Lung (tissue), 12 donors: ENCODE measurements around the gene PANX2. TPM values are rescaled to one million over a fixed set of nuclear protein-coding genes. Genes with fewer than 3 reads are reported as not detected.

Source experiments
- ATAC-seq: fragments of 200-7000 bp; cut with Tn5 transposase; one replicate; pipeline ENCODE4 v1.9.1; 2020; ENCODE audit warnings: moderate number of reproducible peaks; ENCODE audit not compliant: insufficient read depth, low FRiP score
- DNase-seq, 3 donors: peaks; one replicate each; pipeline ENCODE4 v3.0.0-alpha.2; 2013 to 2017
- H3K27ac ChIP-seq, 2 donors: one replicate each; pipeline ENCODE4 v1.5.1; 2013; ENCODE audit warnings: mild to moderate bottlenecking in 2 of 2, moderate library complexity in 2 of 2, control low read depth in 1 of 2, inconsistent platforms in 1 of 2, low read depth in 1 of 2, low read length in 1 of 2
- H3K27me3 ChIP-seq, 3 donors: one replicate each; pipeline ENCODE4 v1.5.1; 2013; ENCODE audit warnings: low read length in 2 of 3; ENCODE audit not compliant: control insufficient read depth in 3 of 3, insufficient read depth in 3 of 3
- H3K36me3 ChIP-seq, 4 donors: one replicate each; pipeline ENCODE4 v1.5.1; 2013; ENCODE audit warnings: low read length in 4 of 4, mild to moderate bottlenecking in 1 of 4, moderate library complexity in 1 of 4; ENCODE audit not compliant: control insufficient read depth in 4 of 4, insufficient read depth in 4 of 4
- H3K4me1 ChIP-seq, 5 donors: one replicate each; pipeline ENCODE4 v1.5.1; 2013; ENCODE audit warnings: low read length in 5 of 5, mild to moderate bottlenecking in 2 of 5, moderate library complexity in 1 of 5; ENCODE audit not compliant: control insufficient read depth in 5 of 5, insufficient read depth in 5 of 5
- H3K4me3 ChIP-seq: one replicate; pipeline ENCODE4 v1.5.1; 2013; ENCODE audit warnings: mild to moderate bottlenecking, control low read depth, moderate library complexity
- H3K9ac ChIP-seq, 2 donors: one replicate each; pipeline ENCODE4 v1.5.1; 2013; ENCODE audit warnings: low read length in 2 of 2, control low read depth in 1 of 2; ENCODE audit not compliant: insufficient read depth in 1 of 2
- H3K9me3 ChIP-seq, 4 donors: one replicate each; pipeline ENCODE4 v1.5.1; 2013; ENCODE audit warnings: low read length in 3 of 4, mild to moderate bottlenecking in 1 of 4, moderate library complexity in 1 of 4; ENCODE audit not compliant: control insufficient read depth in 4 of 4, insufficient read depth in 3 of 4
- CTCF ChIP-seq: IDR thresholded peaks from 2 replicates; pipeline ENCODE4 v1.5.1; 2012; ENCODE audit warnings: mild to moderate bottlenecking; ENCODE audit errors: control extremely low read depth, extremely low read depth
- WGBS, 2 donors: extraction: QIAGEN DNeasy Blood & Tissue Kit; methylation state at CpG; one replicate each; pipeline ENCODE4 v1.1.7; 2013; 5-methylcytosine and 5-hydroxymethylcytosine counted together
- polyA plus RNA-seq, 2 donors: library from polyadenylated mRNA; stranded (reverse); fragments of 200-250 nt; gene quantifications; one replicate each; pipeline ENCODE4 v1.2.1, GENCODE V29; 2013
- total RNA-seq, 2 donors: library from RNA; depleted of rRNA in 1 of 2; stranded (reverse); fragments of >200 nt in 1 of 2; gene quantifications; one replicate each; pipeline ENCODE4 v1.2.1, GENCODE V29; 2014 to 2021
- donor health status: control.
- donor health status: control.
- donor health status: Bipolar disorder and iron deficiency.
- donor health status: healthy.
- donor health status: DM: yes; HTN: yes; CAD: no.

Gene PANX2
- total and polyA plus RNA-seq, 4 donors = 1.00 to 3.9 (median 2.6) TPM

- WGBS, 2 donors = 3 to 11% methylated on average over 41 to 63 of the region's 63 CpGs
- no peak for TF ChIP-seq CTCF
- no peak overlapping the region for H3K4me3 ChIP-seq
- H3K27ac ChIP-seq = peak overlapping the region; percentile 21 to 72
- ATAC-seq = no peak
- DNase-seq = no peak
- peak overlapping the region in 1 of 2 donors; percentile 68 for H3K9ac ChIP-seq
- H3K36me3 ChIP-seq = no peaks in the 10 kb centered on the region
- H3K9me3 ChIP-seq = peaks cover 0 to 2% (median 0%) of the 10 kb centered on the region in 4 donors
- no peaks in the 10 kb centered on the region for H3K27me3 ChIP-seq
- peaks cover 3 to 29% (median 20%) of the 10 kb centered on the region in 5 donors for H3K4me1 ChIP-seq
Measured at GRCh38 chr22:50184902-50185374, 14.4 kb downstream of the PANX2 start.

GRCh38 chr22:50185375-50186087 is 15.0 kb downstream of the PANX2 start, which contains the start of gene TRABD:
TRABD (plus strand) TSS chr22:50185913; CDS start chr22:50193061, 7,148 bp downstream.
- 1 to 4% methylated on average over 32 to 86 of the region's 90 CpGs for WGBS, 2 donors
- TF ChIP-seq CTCF = no peak
- DNase-seq (peak; percentile 88 to 95 (median 95)), ATAC-seq (peak; percentile 81)
- H3K4me1 ChIP-seq = peaks cover 5 to 34% (median 25%) of the 10 kb centered on the region in 5 donors
- peak within 1 kb of the TSS; percentile 62 for H3K4me3 ChIP-seq
- H3K9me3 ChIP-seq = peaks cover 0 to 2% (median 0%) of the 10 kb centered on the region in 4 donors
- H3K36me3 ChIP-seq = no peaks in the 10 kb centered on the region
- no peaks in the 10 kb centered on the region for H3K27me3 ChIP-seq
- peak within 1 kb of the TSS; percentile 43 to 72 for H3K27ac ChIP-seq
- peak within 1 kb of the TSS in 1 of 2 donors; percentile 68 for H3K9ac ChIP-seq

GRCh38 chr22:50186181-50186714 is 15.7 kb downstream of the PANX2 start:
- 1 to 2% methylated on average over 25 to 47 of the region's 47 CpGs for WGBS, 2 donors
- DNase-seq (no peak), ATAC-seq (no peak)
- no peak overlapping the region for H3K9ac ChIP-seq
- no peaks in the 10 kb centered on the region for H3K36me3 ChIP-seq
- peak overlapping the region; percentile 41 to 43 for H3K27ac ChIP-seq
- no peak for TF ChIP-seq CTCF
- H3K4me3 ChIP-seq = peak overlapping the region; percentile 62
- peaks cover 0 to 2% (median 0%) of the 10 kb centered on the region in 4 donors for H3K9me3 ChIP-seq
- H3K4me1 ChIP-seq = peaks cover 5 to 42% (median 27%) of the 10 kb centered on the region in 5 donors
- H3K27me3 ChIP-seq = no peaks in the 10 kb centered on the region
